Measurements from ENCODE around the gene CFAP43. TPM values are rescaled to one million over a fixed set of nuclear protein-coding genes. Genes with fewer than 3 reads are reported as not detected.

The CFAP43 gene
- total and polyA plus RNA-seq, 9 of the 15 experiments (the other 6 are each of a cell fraction or from before 2014, with no cell fraction given), result 0.07 to 0.86 (median 0.11) TPM; not detected in 1

DNA sequence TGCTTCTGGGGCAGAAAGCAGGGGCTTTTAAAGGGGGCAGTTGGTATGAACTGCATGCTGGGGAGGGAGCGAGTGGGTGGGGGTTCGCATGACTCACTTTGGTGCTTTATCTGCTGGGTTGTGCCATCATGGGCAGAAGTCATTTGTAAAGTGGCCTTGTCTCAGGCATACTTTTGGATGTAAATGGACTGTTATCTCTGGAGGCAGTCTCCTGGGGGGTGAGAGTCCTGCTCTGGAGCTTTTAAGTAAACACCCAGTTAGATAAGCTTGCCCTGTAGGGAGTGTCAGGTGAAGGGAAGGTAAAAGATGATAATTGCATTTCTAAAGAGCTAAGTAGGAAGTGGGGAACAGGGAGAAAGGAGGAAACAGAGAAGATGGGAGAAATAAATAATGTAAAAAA, 20.9 kb upstream of the CFAP43 start (continued):
- TF ChIP-seq SRSF3 (IDR thresholded peaks at IDR 0.05; ENCODE audit: insufficient read depth, low read length) (no peak), HMGN3 (IDR thresholded peaks at IDR 0.05; ENCODE audit: borderline replicate concordance, extremely low read depth, insufficient read length, low read depth, low read length) (peak; percentile 35), SRSF1 (IDR thresholded peaks at IDR 0.05; ENCODE audit: low read depth, low read length) (no peak), STAG1 (CRISPR knock-in tag; IDR thresholded peaks at IDR 0.05; ENCODE audit: borderline replicate concordance) (no peak), ZEB2 (IDR thresholded peaks at IDR 0.05) (peak; percentile 90), TAF1 (IDR thresholded peaks at IDR 0.05; ENCODE audit: control insufficient read depth, extremely low read depth, insufficient read depth, low read length, severe bottlenecking) (peak; percentile 23), EHMT2 (IDR thresholded peaks at IDR 0.05) (no peak), ZFP1 (CRISPR knock-in tag; IDR thresholded peaks at IDR 0.05) (no peak), EP400 (IDR thresholded peaks at IDR 0.05) (peak; percentile 24; the same call in 1 of the 2 replicates), ARID1B (IDR thresholded peaks at IDR 0.05) (peak; percentile 93), KDM4B (IDR thresholded peaks at IDR 0.05; ENCODE audit: borderline replicate concordance in 2 of 2, low read depth in 1 of 2) (no peak), ZSCAN32 (CRISPR knock-in tag; IDR thresholded peaks at IDR 0.05) (no peak), ZNF263 (CRISPR knock-in tag; IDR thresholded peaks at IDR 0.05; ENCODE audit: borderline replicate concordance) (no peak), ZNF384 (IDR thresholded peaks at IDR 0.05; ENCODE audit: low read depth, low read length) (no peak), ZNF143 (CRISPR knock-in tag; IDR thresholded peaks at IDR 0.05) (no peak)
- TF ChIP-seq, protein P1, sequence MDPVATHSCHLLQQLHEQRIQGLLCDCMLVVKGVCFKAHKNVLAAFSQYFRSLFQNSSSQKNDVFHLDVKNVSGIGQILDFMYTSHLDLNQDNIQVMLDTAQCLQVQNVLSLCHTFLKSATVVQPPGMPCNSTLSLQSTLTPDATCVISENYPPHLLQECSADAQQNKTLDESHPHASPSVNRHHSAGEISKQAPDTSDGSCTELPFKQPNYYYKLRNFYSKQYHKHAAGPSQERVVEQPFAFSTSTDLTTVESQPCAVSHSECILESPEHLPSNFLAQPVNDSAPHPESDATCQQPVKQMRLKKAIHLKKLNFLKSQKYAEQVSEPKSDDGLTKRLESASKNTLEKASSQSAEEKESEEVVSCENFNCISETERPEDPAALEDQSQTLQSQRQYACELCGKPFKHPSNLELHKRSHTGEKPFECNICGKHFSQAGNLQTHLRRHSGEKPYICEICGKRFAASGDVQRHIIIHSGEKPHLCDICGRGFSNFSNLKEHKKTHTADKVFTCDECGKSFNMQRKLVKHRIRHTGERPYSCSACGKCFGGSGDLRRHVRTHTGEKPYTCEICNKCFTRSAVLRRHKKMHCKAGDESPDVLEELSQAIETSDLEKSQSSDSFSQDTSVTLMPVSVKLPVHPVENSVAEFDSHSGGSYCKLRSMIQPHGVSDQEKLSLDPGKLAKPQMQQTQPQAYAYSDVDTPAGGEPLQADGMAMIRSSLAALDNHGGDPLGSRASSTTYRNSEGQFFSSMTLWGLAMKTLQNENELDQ (CRISPR knock-in tag; IDR thresholded peaks at IDR 0.05; ENCODE audit: borderline replicate concordance), result no peak
- TF ChIP-seq, protein P2, sequence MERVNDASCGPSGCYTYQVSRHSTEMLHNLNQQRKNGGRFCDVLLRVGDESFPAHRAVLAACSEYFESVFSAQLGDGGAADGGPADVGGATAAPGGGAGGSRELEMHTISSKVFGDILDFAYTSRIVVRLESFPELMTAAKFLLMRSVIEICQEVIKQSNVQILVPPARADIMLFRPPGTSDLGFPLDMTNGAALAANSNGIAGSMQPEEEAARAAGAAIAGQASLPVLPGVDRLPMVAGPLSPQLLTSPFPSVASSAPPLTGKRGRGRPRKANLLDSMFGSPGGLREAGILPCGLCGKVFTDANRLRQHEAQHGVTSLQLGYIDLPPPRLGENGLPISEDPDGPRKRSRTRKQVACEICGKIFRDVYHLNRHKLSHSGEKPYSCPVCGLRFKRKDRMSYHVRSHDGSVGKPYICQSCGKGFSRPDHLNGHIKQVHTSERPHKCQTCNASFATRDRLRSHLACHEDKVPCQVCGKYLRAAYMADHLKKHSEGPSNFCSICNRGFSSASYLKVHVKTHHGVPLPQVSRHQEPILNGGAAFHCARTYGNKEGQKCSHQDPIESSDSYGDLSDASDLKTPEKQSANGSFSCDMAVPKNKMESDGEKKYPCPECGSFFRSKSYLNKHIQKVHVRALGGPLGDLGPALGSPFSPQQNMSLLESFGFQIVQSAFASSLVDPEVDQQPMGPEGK (CRISPR knock-in tag; IDR thresholded peaks at IDR 0.05; ENCODE audit: borderline replicate concordance), result no peak
- TF ChIP-seq, protein P3, sequence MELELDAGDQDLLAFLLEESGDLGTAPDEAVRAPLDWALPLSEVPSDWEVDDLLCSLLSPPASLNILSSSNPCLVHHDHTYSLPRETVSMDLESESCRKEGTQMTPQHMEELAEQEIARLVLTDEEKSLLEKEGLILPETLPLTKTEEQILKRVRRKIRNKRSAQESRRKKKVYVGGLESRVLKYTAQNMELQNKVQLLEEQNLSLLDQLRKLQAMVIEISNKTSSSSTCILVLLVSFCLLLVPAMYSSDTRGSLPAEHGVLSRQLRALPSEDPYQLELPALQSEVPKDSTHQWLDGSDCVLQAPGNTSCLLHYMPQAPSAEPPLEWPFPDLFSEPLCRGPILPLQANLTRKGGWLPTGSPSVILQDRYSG (tag; conservative IDR thresholded peaks at IDR 0.05; ENCODE audit: low read depth), result no peak
- TF ChIP-seq, protein P4, sequence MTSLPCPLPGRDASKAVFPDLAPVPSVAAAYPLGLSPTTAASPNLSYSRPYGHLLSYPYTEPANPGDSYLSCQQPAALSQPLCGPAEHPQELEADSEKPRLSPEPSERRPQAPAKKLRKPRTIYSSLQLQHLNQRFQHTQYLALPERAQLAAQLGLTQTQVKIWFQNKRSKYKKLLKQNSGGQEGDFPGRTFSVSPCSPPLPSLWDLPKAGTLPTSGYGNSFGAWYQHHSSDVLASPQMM (CRISPR knock-in tag; IDR thresholded peaks at IDR 0.05), result no peak
- TF ChIP-seq, protein P5, sequence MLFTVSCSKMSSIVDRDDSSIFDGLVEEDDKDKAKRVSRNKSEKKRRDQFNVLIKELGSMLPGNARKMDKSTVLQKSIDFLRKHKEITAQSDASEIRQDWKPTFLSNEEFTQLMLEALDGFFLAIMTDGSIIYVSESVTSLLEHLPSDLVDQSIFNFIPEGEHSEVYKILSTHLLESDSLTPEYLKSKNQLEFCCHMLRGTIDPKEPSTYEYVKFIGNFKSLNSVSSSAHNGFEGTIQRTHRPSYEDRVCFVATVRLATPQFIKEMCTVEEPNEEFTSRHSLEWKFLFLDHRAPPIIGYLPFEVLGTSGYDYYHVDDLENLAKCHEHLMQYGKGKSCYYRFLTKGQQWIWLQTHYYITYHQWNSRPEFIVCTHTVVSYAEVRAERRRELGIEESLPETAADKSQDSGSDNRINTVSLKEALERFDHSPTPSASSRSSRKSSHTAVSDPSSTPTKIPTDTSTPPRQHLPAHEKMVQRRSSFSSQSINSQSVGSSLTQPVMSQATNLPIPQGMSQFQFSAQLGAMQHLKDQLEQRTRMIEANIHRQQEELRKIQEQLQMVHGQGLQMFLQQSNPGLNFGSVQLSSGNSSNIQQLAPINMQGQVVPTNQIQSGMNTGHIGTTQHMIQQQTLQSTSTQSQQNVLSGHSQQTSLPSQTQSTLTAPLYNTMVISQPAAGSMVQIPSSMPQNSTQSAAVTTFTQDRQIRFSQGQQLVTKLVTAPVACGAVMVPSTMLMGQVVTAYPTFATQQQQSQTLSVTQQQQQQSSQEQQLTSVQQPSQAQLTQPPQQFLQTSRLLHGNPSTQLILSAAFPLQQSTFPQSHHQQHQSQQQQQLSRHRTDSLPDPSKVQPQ (CRISPR knock-in tag; IDR thresholded peaks at IDR 0.05; ENCODE audit: borderline replicate concordance), result no peak
